WERI-Rb-1 (cell line): Measurements from ENCODE around the gene COQ8B.
A peak's percentile ranks its signal among the peaks of the same experiment; 100 is the strongest.
"Not testable (repeated sequence)": the region's sequence is repeated elsewhere in the genome, so short reads cannot be mapped to it uniquely, and the experiment has no call there.

Experiments
- DNase-seq: peaks from one replicate; pipeline ENCODE4 v3.0.0-alpha.2; 2020
- H3K27ac ChIP-seq: fragments of 250-450 bp; sonication (Bioruptor Pico); 2 replicates; pipeline ENCODE4 v1.5.1; 2020; ENCODE audit warnings: mild to moderate bottlenecking, moderate library complexity
- H3K27me3 ChIP-seq: fragments of 250-450 bp; sonication (Bioruptor Pico); 2 replicates; pipeline ENCODE4 v1.5.1; 2021; ENCODE audit warnings: mild to moderate bottlenecking, low read depth, moderate library complexity; ENCODE audit not compliant: insufficient read depth, severe bottlenecking
- H3K36me3 ChIP-seq: fragments of 250-450 bp; sonication (Bioruptor Pico); 2 replicates; pipeline ENCODE4 v1.5.1; 2020; ENCODE audit warnings: mild to moderate bottlenecking, moderate library complexity
- H3K4me3 ChIP-seq: 2 replicates; pipeline ENCODE4 v1.5.1; 2011; ENCODE audit warnings: low read depth, mild to moderate bottlenecking, control low read depth, low read length
- H3K9me3 ChIP-seq: fragments of 250-450 bp; sonication (Bioruptor Pico); 2 replicates; pipeline ENCODE4 v1.5.1; 2021; ENCODE audit warnings: mild to moderate bottlenecking, moderate library complexity; ENCODE audit not compliant: severe bottlenecking
- CTCF ChIP-seq: IDR thresholded peaks from 2 replicates; pipeline ENCODE4 v1.5.1; 2011; ENCODE audit warnings: low read depth, mild to moderate bottlenecking, control low read depth, inconsistent platforms, low read length

COQ8B gene

GRCh38 chr19:40735013-40735771, 18.5 kb upstream of the COQ8B start:
- no peak overlapping the region for H3K4me3 ChIP-seq
- H3K27me3 ChIP-seq: no peaks in the 10 kb centered on the region
- peaks cover 58% of the 10 kb centered on the region for H3K36me3 ChIP-seq
- no peak for TF ChIP-seq CTCF
- DNase-seq: no peak
- no peak overlapping the region for H3K27ac ChIP-seq
- no peaks in the 10 kb centered on the region for H3K9me3 ChIP-seq

- no peak for TF ChIP-seq CTCF
- H3K27ac ChIP-seq: no peak overlapping the region
- no peaks in the 10 kb centered on the region for H3K27me3 ChIP-seq
- no peaks in the 10 kb centered on the region for H3K9me3 ChIP-seq
- H3K36me3 ChIP-seq: peaks cover 63% of the 10 kb centered on the region
- no peak for DNase-seq
- no peak overlapping the region for H3K4me3 ChIP-seq
Observed at GRCh38 chr19:40733149-40733548, 16.5 kb upstream of the COQ8B start.

- DNase-seq, H3K27ac ChIP-seq, H3K9me3 ChIP-seq, H3K27me3 ChIP-seq, H3K4me3 ChIP-seq: not testable (repeated sequence)
- H3K36me3 ChIP-seq: peaks cover 66% of the 10 kb centered on the region
Observed at GRCh38 chr19:40732304-40732703, 15.6 kb upstream of the COQ8B start.

GRCh38 chr19:40730065-40730464, 13.4 kb upstream of the COQ8B start:
- Histone ChIP-seq H3K36me3 (peaks cover 55% of the 10 kb centered on the region), H3K27ac (peak overlapping the region; percentile 11; the same call in 1 of the 2 replicates)
- DNase-seq, H3K27me3 ChIP-seq, H3K9me3 ChIP-seq, H3K4me3 ChIP-seq: not testable (repeated sequence)

GRCh38 chr19:40726279-40726678, 9.6 kb upstream of the COQ8B start:
- H3K27me3 ChIP-seq: no peaks in the 10 kb centered on the region
- TF ChIP-seq CTCF: no peak
- H3K36me3 ChIP-seq: peaks cover 51% of the 10 kb centered on the region

GRCh38 chr19:40724855-40725254, 8.2 kb upstream of the COQ8B start:
- no peak for TF ChIP-seq CTCF
- DNase-seq: no peak
- peaks cover 37% of the 10 kb centered on the region for H3K36me3 ChIP-seq
- H3K27me3 ChIP-seq: no peaks in the 10 kb centered on the region
- peaks cover 6% of the 10 kb centered on the region for H3K9me3 ChIP-seq
- H3K27ac ChIP-seq: peak overlapping the region; percentile 85
- no peak overlapping the region for H3K4me3 ChIP-seq

More at GRCh38 chr19:40726279-40726678, 9.6 kb upstream of the COQ8B start:
- H3K27ac ChIP-seq: peak overlapping the region; percentile 85
- H3K9me3 ChIP-seq: peaks cover 6% of the 10 kb centered on the region
- no peak for DNase-seq
- H3K4me3 ChIP-seq: 0 out of 2 replicates have a peak overlapping the region, but pooled peaks have one; percentile 1

- no peak for TF ChIP-seq CTCF
- no peak for DNase-seq
- H3K27me3 ChIP-seq: no peaks in the 10 kb centered on the region
- no peak overlapping the region for H3K4me3 ChIP-seq
- H3K9me3 ChIP-seq: peaks cover 6% of the 10 kb centered on the region
- H3K27ac ChIP-seq: no peak overlapping the region; the same call in 1 of the 2 replicates
- H3K36me3 ChIP-seq: peaks cover 35% of the 10 kb centered on the region
Observed at GRCh38 chr19:40724315-40724714, 7.6 kb upstream of the COQ8B start.
